Keratinocyte (primary cell): ENCODE results near the gene EPHA10. TPM values are rescaled to one million over a fixed set of nuclear protein-coding genes. Genes with fewer than 3 reads are reported as not detected.

ENCODE experiments used
- DNase-seq: peaks from one replicate; pipeline ENCODE4 v3.0.0-alpha.2; 2011; ENCODE audit warnings: low read depth, missing footprints, low spot score
- FAIRE-seq: peaks from 2 replicates; lab custom pipeline; 2011; peaks lifted over from hg19 to GRCh38; lab: Jason Lieb, UNC
- H2AFZ ChIP-seq: 2 replicates; pipeline ENCODE4 v1.6.0; 2012; ENCODE audit warnings: low read length, control low read depth, inconsistent platforms; ENCODE audit not compliant: control insufficient read depth
- H3K27ac ChIP-seq: 2 replicates; pipeline ENCODE4 v1.5.1; 2011; ENCODE audit warnings: low read length; ENCODE audit not compliant: control insufficient read depth, insufficient read depth
- H3K27me3 ChIP-seq: 3 replicates; pipeline ENCODE4 v1.6.0; 2011; ENCODE audit warnings: low read length; ENCODE audit not compliant: control insufficient read depth, insufficient read depth; ENCODE audit errors: extremely low read depth
- H3K36me3 ChIP-seq, 2 experiments: 2 replicates in 1 of 2; 3 replicates in 1 of 2; pipeline ENCODE4 v1.5.1; 2011; ENCODE audit warnings: low read length in 2 of 2, mild to moderate bottlenecking in 1 of 2; ENCODE audit not compliant: control insufficient read depth in 2 of 2, insufficient read depth in 2 of 2; ENCODE audit errors: extremely low read depth in 1 of 2
- H3K4me1 ChIP-seq: 3 replicates; pipeline ENCODE4 v1.5.1; 2011; ENCODE audit warnings: low read length; ENCODE audit not compliant: control insufficient read depth, insufficient read depth; ENCODE audit errors: extremely low read depth
- H3K4me2 ChIP-seq: 3 replicates; pipeline ENCODE4 v1.6.0; 2011; ENCODE audit warnings: low read depth, low read length; ENCODE audit not compliant: control insufficient read depth, insufficient read depth; ENCODE audit errors: extremely low read depth
- H3K4me3 ChIP-seq, 3 experiments: fragments of 200-600 bp in 1 of 3; sonication (generic) in 1 of 3; 2 replicates in 2 of 3; 3 replicates in 1 of 3; pipeline ENCODE4 v1.5.1; 2011 to 2016; ENCODE audit warnings: low read length in 3 of 3, mild to moderate bottlenecking in 3 of 3, control low read depth in 2 of 3, inconsistent platforms in 1 of 3, low read depth in 1 of 3, mixed read lengths in 1 of 3, mixed run types in 1 of 3, moderate library complexity in 1 of 3; ENCODE audit not compliant: control insufficient read depth in 2 of 3, insufficient read depth in 2 of 3; ENCODE audit errors: extremely low read depth in 1 of 3
- H3K79me2 ChIP-seq: 2 replicates; pipeline ENCODE4 v1.6.0; 2012; ENCODE audit warnings: low read length; ENCODE audit not compliant: control insufficient read depth, insufficient read depth
- H3K9ac ChIP-seq: 3 replicates; pipeline ENCODE4 v1.6.0; 2011; ENCODE audit warnings: low read length; ENCODE audit not compliant: control insufficient read depth, insufficient read depth; ENCODE audit errors: extremely low read depth
- H3K9me1 ChIP-seq: 3 replicates; pipeline ENCODE4 v1.6.0; 2011; ENCODE audit warnings: low read length; ENCODE audit not compliant: control insufficient read depth, insufficient read depth; ENCODE audit errors: extremely low read depth
- H3K9me3 ChIP-seq: 2 replicates; pipeline ENCODE4 v1.5.1; 2012; ENCODE audit warnings: low read depth, low read length; ENCODE audit not compliant: control insufficient read depth
- H4K20me1 ChIP-seq: 3 replicates; pipeline ENCODE4 v1.6.0; 2011; ENCODE audit warnings: low read length; ENCODE audit not compliant: control insufficient read depth, insufficient read depth; ENCODE audit errors: extremely low read depth
- CTCF ChIP-seq, 3 experiments: IDR thresholded peaks in 1 of 3; conservative IDR thresholded peaks in 1 of 3; optimal IDR thresholded peaks in 1 of 3; 2 replicates in 2 of 3; 3 replicates in 1 of 3; pipeline versions ENCODE3 to v1.5.1; 2011; ENCODE audit warnings: low read length in 3 of 3, mild to moderate bottlenecking in 3 of 3, moderate library complexity in 2 of 3, control low read depth in 1 of 3, inconsistent platforms in 1 of 3; ENCODE audit not compliant: insufficient read depth in 2 of 3; ENCODE audit errors: extremely low read depth in 1 of 3
- EZH2 ChIP-seq: IDR thresholded peaks from one replicate; pipeline ENCODE4 v1.6.1; 2012; ENCODE audit warnings: inconsistent platforms, mild to moderate bottlenecking, low read length, moderate library complexity
- dilution Hi-C: fragments of 300-500 bp; cut with MboI; formaldehyde crosslinking; loops from one replicate; pipeline ENCODE4 v1.7.0; 2020; ENCODE audit warnings: low sequenced_read_pairs; ENCODE audit not compliant: extremely low pct_ligation_motif_present
- polyA plus RNA-seq, 5 experiments: library from polyadenylated mRNA; depleted of rRNA in 3 of 5; stranded (reverse) in 3 of 5; stranded (forward) in 1 of 5; unstranded in 1 of 5; fragments of >200 nt; gene quantifications; 1 replicate in 1 of 5; 2 replicates in 3 of 5; 3 replicates in 1 of 5; pipeline versions ENCODE4 v1.2.1 to v1.2.3, GENCODE V29; 2011 to 2012; ENCODE audit warnings: missing spikeins in 2 of 5, low read depth in 1 of 5, low replicate concordance in 1 of 5

EPHA10 gene
- polyA plus RNA-seq, 1 donor (not counting 4 experiments of a cell fraction or from before 2014, with no cell fraction given), result not detected

DNA sequence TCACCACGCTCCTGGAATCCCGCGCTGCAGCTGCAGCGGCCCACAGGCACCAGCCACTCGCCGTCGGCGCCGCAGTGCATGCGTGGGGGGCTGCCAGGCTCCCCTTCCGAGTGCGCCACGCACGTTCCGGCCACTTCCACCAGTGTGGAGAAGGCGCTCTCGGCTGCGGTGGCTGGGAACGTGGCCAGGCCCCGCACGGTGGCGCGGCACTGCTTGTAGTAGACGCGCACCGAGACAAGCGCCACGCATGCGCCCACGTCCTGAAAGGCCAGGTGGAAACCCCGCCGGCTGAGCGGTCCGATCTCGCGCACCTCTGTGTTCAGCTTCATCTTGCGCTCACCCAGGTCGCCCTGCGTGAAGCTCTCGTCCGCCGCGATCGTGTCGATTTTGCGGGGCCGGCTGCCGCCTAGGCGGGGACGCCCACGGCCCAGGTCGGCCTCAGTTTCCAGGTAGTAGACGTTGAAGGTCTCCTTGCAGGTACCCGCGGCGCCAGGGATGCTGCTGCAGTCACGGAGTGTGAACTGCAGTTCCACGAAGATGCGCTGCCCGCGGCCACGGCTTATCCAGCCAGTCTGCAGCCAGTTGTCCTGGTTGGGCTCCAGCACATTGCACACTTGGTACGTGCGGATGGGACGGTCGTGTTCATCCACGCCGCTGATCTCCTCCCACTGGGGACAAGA, 3.4 kb downstream of the EPHA10 start:
- dilution Hi-C loops, result no loop called here
- no peak for DNase-seq
- Histone ChIP-seq H3K4me1 (no peaks in the 10 kb centered on the region), H3K27ac (no peak overlapping the region), H3K9me3 (no peaks in the 10 kb centered on the region), H4K20me1 (no peaks in the 10 kb centered on the region), H2AFZ (no peak overlapping the region), H3K4me2 (no peak overlapping the region), H3K36me3 (no peaks in the 10 kb centered on the region), H3K9me1 (no peaks in the 10 kb centered on the region), H3K4me3 (no peak overlapping the region), H3K9ac (no peak overlapping the region), H3K79me2 (no peaks in the 10 kb centered on the region), H3K27me3 (peaks cover 55% of the 10 kb centered on the region)
- no peak for TF ChIP-seq EZH2
- no peak for TF ChIP-seq CTCF (optimal IDR thresholded peaks at IDR 0.05 in 1 of 3, IDR thresholded peaks at IDR 0.05 in 1 of 3, conservative IDR thresholded peaks at IDR 0.05 in 1 of 3; ENCODE audit: extremely low read depth in 1 of 3, insufficient read depth in 2 of 3, low read length in 3 of 3)
- FAIRE-seq, result no peak

DNA sequence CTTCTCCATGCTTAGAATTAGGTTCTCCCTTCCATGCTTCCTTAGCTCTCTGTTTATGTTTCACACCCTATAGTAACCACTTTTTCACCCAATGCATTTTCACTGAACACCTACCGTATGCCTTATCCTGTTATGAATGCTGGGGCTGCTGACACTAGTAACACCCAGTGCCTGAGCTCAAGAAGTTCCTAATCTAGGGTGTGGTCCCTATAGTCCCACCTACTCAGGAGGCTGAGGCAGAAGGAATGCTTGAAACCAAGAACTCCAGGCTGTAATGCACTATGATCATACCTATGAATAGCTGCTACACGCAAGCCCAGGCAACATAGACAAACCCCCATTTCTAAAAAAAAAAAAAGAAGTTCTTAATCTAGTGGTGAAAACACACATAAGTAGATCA, 5.5 kb downstream of the EPHA10 start:
- no peaks in the 10 kb centered on the region for H3K36me3 ChIP-seq
- TF ChIP-seq EZH2 (no peak), CTCF (optimal IDR thresholded peaks at IDR 0.05 in 1 of 3, IDR thresholded peaks at IDR 0.05 in 1 of 3, conservative IDR thresholded peaks at IDR 0.05 in 1 of 3; ENCODE audit: extremely low read depth in 1 of 3, insufficient read depth in 2 of 3, low read length in 3 of 3) (no peak)
- dilution Hi-C loops, result no loop called here
- H3K9me3 ChIP-seq, result no peaks in the 10 kb centered on the region
- no peaks in the 10 kb centered on the region for H3K4me1 ChIP-seq
- no peak overlapping the region for H3K4me2 ChIP-seq
- no peak overlapping the region for H3K27ac ChIP-seq
- H3K9ac ChIP-seq, result no peak overlapping the region
- no peaks in the 10 kb centered on the region for H4K20me1 ChIP-seq
- H3K79me2 ChIP-seq, result no peaks in the 10 kb centered on the region
- peaks cover 52% of the 10 kb centered on the region for H3K27me3 ChIP-seq
- DNase-seq (no peak), FAIRE-seq (no peak)
- no peak overlapping the region for H2AFZ ChIP-seq
- H3K9me1 ChIP-seq, result no peaks in the 10 kb centered on the region
- H3K4me3 ChIP-seq, result no peak overlapping the region
